H9 (cell line): ENCODE results near the gene POLR2A. TPM values are rescaled to one million over a fixed set of nuclear protein-coding genes. Genes with fewer than 3 reads are reported as not detected.
A peak's percentile ranks its signal among the peaks of the same experiment; 100 is the strongest.

Experiments
- DNase-seq: peaks from one replicate; pipeline ENCODE4 v3.0.0-alpha.2; 2017
- H2AFZ ChIP-seq: one replicate; pipeline ENCODE4 v1.6.1; 2013; ENCODE audit warnings: mild to moderate bottlenecking, low read length, control low read depth, moderate library complexity
- H2AK5ac ChIP-seq: 2 replicates; pipeline ENCODE4 v1.6.1; 2013; ENCODE audit warnings: low read length, control low read depth, mixed read lengths; ENCODE audit not compliant: insufficient read length
- H2BK120ac ChIP-seq: one replicate; pipeline ENCODE4 v1.6.1; 2013; ENCODE audit warnings: low read depth, mild to moderate bottlenecking, low read length, control low read depth, inconsistent platforms; ENCODE audit not compliant: poor library complexity, severe bottlenecking
- H2BK12ac ChIP-seq: 2 replicates; pipeline ENCODE4 v1.6.1; 2013; ENCODE audit warnings: low read length, control low read depth, mixed read lengths, low read depth; ENCODE audit not compliant: insufficient read length
- H2BK15ac ChIP-seq: 2 replicates; pipeline ENCODE4 v1.6.1; 2013; ENCODE audit warnings: low read depth, low read length, control low read depth
- H2BK20ac ChIP-seq: one replicate; pipeline ENCODE4 v1.6.1; 2013; ENCODE audit warnings: low read depth, mild to moderate bottlenecking, low read length, control low read depth, inconsistent platforms; ENCODE audit not compliant: poor library complexity, severe bottlenecking
- H2BK5ac ChIP-seq: 2 replicates; pipeline ENCODE4 v1.6.1; 2013; ENCODE audit warnings: low read length, control low read depth, mixed read lengths; ENCODE audit not compliant: insufficient read length
- H3K14ac ChIP-seq: 2 replicates; pipeline ENCODE4 v1.6.1; 2013; ENCODE audit warnings: low read length, control low read depth; ENCODE audit not compliant: insufficient read depth
- H3K18ac ChIP-seq: 2 replicates; pipeline ENCODE4 v1.6.1; 2013; ENCODE audit warnings: low read depth, mild to moderate bottlenecking, mixed read lengths, low read length, control low read depth; ENCODE audit not compliant: insufficient read length
- H3K23ac ChIP-seq: 2 replicates; pipeline ENCODE4 v1.6.1; 2013; ENCODE audit warnings: low read length, control low read depth, mixed read lengths, low read depth; ENCODE audit not compliant: insufficient read length
- H3K23me2 ChIP-seq: 2 replicates; pipeline ENCODE4 v1.6.1; 2013; ENCODE audit warnings: low read depth, mild to moderate bottlenecking, mixed read lengths, low read length, control low read depth; ENCODE audit not compliant: insufficient read length, poor library complexity, severe bottlenecking
- H3K27ac ChIP-seq: 2 replicates; pipeline ENCODE4 v1.5.1; 2013; ENCODE audit warnings: low read length, control low read depth, mixed read lengths, low read depth; ENCODE audit not compliant: insufficient read length
- H3K27me3 ChIP-seq: 2 replicates; pipeline ENCODE4 v1.6.1; 2013; ENCODE audit warnings: low read length, control low read depth, inconsistent platforms; ENCODE audit not compliant: insufficient read depth
- H3K4ac ChIP-seq: 2 replicates; pipeline ENCODE4 v1.6.1; 2013; ENCODE audit warnings: low read depth, mild to moderate bottlenecking, control low read depth, inconsistent platforms, low read length, moderate library complexity
- H3K4me1 ChIP-seq: 2 replicates; pipeline ENCODE4 v1.6.1; 2013; ENCODE audit warnings: low read length, control low read depth, inconsistent platforms; ENCODE audit not compliant: insufficient read depth
- H3K4me2 ChIP-seq: 2 replicates; pipeline ENCODE4 v1.6.1; 2013; ENCODE audit warnings: low read length, control low read depth, mixed read lengths; ENCODE audit not compliant: insufficient read length, insufficient read depth
- H3K56ac ChIP-seq: 2 replicates; pipeline ENCODE4 v1.6.1; 2013; ENCODE audit warnings: low read depth, mild to moderate bottlenecking, mixed read lengths, low read length, control low read depth; ENCODE audit not compliant: insufficient read length
- H3K79me1 ChIP-seq: 2 replicates; pipeline ENCODE4 v1.6.1; 2013; ENCODE audit warnings: low read depth, mild to moderate bottlenecking, moderate library complexity, low read length, control low read depth, inconsistent platforms; ENCODE audit not compliant: insufficient read depth, poor library complexity, severe bottlenecking
- H3K79me2 ChIP-seq: 2 replicates; pipeline ENCODE4 v1.6.1; 2013; ENCODE audit warnings: low read length, control low read depth, inconsistent platforms; ENCODE audit not compliant: insufficient read depth
- H3K9ac ChIP-seq: 2 replicates; pipeline ENCODE4 v1.6.1; 2013; ENCODE audit warnings: low read length, control low read depth, mixed read lengths; ENCODE audit not compliant: insufficient read length; ENCODE audit errors: extremely low read depth
- H3K9me3 ChIP-seq: one replicate; pipeline ENCODE4 v1.6.1; 2013; ENCODE audit warnings: low read depth, low read length, inconsistent platforms; ENCODE audit not compliant: control insufficient read depth
- H3T11ph ChIP-seq: one replicate; pipeline ENCODE4 v1.6.1; 2013; ENCODE audit warnings: mild to moderate bottlenecking, low read length, control low read depth, inconsistent platforms
- H4K20me1 ChIP-seq: one replicate; pipeline ENCODE4 v1.6.1; 2013; ENCODE audit not compliant: control insufficient read depth, insufficient read length, insufficient read depth
- H4K5ac ChIP-seq: 2 replicates; pipeline ENCODE4 v1.6.1; 2013; ENCODE audit warnings: low read depth, mild to moderate bottlenecking, mixed read lengths, low read length, control low read depth; ENCODE audit not compliant: insufficient read length
- H4K8ac ChIP-seq: replicated peaks from 2 replicates; pipeline ENCODE4 v1.6.1; 2013; ENCODE audit warnings: low read length, control low read depth, mixed read lengths, low read depth; ENCODE audit not compliant: insufficient read length
- H4K91ac ChIP-seq: 2 replicates; pipeline ENCODE4 v1.6.1; 2013; ENCODE audit warnings: low read depth, mild to moderate bottlenecking, moderate library complexity, mixed read lengths, low read length, control low read depth; ENCODE audit not compliant: insufficient read length
- H3K27ac Mint-ChIP-seq, 3 experiments: 2 replicates in 2 of 3; 3 replicates in 1 of 3; pipeline ENCODE4 v1.8.0; 2020 to 2021; ENCODE audit warnings: mixed read lengths in 3 of 3, mild to moderate bottlenecking in 1 of 3, moderate library complexity in 1 of 3
- H3K27me3 Mint-ChIP-seq: 2 replicates; pipeline ENCODE4 v1.8.0; 2021; ENCODE audit warnings: low read depth, mild to moderate bottlenecking, moderate library complexity, mixed read lengths
- H3K36me3 Mint-ChIP-seq, 3 experiments: 2 replicates in 2 of 3; 3 replicates in 1 of 3; pipeline ENCODE4 v1.8.0; 2020 to 2021; ENCODE audit warnings: low read depth in 3 of 3, mixed read lengths in 3 of 3; ENCODE audit not compliant: insufficient read depth in 1 of 3
- H3K4me1 Mint-ChIP-seq, 2 experiments: 2 replicates each; pipeline ENCODE4 v1.8.0; 2020; ENCODE audit warnings: mixed read lengths in 2 of 2
- H3K4me3 Mint-ChIP-seq, 2 experiments: 2 replicates in 1 of 2; 3 replicates in 1 of 2; pipeline ENCODE4 v1.8.0; 2020 to 2021; ENCODE audit warnings: mild to moderate bottlenecking in 2 of 2, mixed read lengths in 2 of 2, moderate library complexity in 1 of 2
- H3K9me3 Mint-ChIP-seq, 2 experiments: 2 replicates in 1 of 2; 3 replicates in 1 of 2; pipeline ENCODE4 v1.8.0; 2020; ENCODE audit warnings: mild to moderate bottlenecking in 2 of 2, mixed read lengths in 2 of 2, moderate library complexity in 1 of 2
- WGBS: extraction: QIAGEN DNeasy Blood & Tissue Kit; methylation state at CpG from one replicate; pipeline ENCODE4 v1.1.7; 2013; ENCODE audit warnings: missing lambda C conversion rate, low lambda C conversion rate, mixed read lengths; ENCODE audit not compliant: insufficient read length; ENCODE audit errors: extremely low coverage; 5-methylcytosine and 5-hydroxymethylcytosine counted together
- total RNA-seq: library from RNA; stranded (reverse); gene quantifications from 2 replicates; pipeline ENCODE4 v1.2.1, GENCODE V29; 2021
- TF ChIP-seq, protein P1 (sequence below): fragments of 200-600 bp; sonication (generic); conservative IDR thresholded peaks from 3 replicates; pipeline ENCODE4 v1.8.0; 2021; ENCODE audit warnings: antibody characterized with exemption, mild to moderate bottlenecking

The POLR2A gene
- total RNA-seq, 1 experiment from 2014 or later = 153 TPM

DNA sequence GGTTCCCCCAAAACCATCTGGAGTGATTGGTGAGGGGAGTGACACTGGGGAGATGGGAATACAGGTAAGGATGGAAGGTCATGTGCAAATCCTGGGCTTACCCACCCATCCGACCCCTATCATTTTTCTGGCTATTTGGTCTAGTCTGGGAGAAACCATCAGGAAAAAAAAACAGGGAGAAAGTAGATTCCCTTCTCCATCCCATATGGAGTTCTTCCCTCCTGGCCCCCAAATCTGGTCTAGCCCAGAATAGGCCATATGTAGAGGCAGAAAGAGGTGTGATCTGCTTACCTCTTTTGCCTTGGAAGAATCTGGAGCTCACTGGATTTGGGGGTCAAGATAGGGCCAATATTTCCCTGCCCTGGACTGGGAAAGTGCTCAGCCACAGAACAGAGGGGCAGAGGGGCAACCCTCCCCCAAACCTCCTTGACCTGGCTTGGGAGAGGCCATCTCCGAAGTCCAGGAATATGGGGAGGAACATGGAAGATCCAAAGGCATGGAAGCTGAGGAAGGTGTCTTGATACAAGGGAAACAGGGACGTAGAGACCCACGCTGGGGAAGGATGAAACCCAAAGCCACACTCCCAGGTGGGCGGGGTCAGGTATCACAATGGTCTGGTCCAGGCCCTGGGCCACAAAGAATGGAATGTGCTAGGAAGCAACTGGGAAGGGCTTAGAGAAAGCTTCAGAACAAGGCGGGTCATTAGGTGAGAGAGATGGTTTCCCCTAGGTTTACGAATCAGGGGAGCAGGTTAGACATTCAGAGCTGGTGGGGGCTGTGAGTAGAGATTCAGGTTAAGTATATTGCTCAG lies 23.1 kb upstream of the POLR2A start:
- Histone ChIP-seq H3T11ph (no peak overlapping the region), H4K91ac (no peak overlapping the region), H4K5ac (no peak overlapping the region), H3K9me3 (no peaks in the 10 kb centered on the region), H3K18ac (no peak overlapping the region), H3K4ac (no peak overlapping the region), H3K27me3 (no peaks in the 10 kb centered on the region), H4K8ac (no peak overlapping the region), H3K4me1 (peaks cover 8% of the 10 kb centered on the region; the same call in 1 of the 2 replicates), H3K79me1 (no peaks in the 10 kb centered on the region), H3K9ac (no peak overlapping the region), H3K23ac (no peak overlapping the region), H3K27ac (no peak overlapping the region), H2BK20ac (no peak overlapping the region), H3K79me2 (no peaks in the 10 kb centered on the region), H3K23me2 (no peaks in the 10 kb centered on the region), H4K20me1 (peaks cover 2% of the 10 kb centered on the region), H3K14ac (no peak overlapping the region; the same call in 1 of the 2 replicates), H2BK12ac (no peak overlapping the region), H3K4me2 (peak overlapping the region; percentile 24), H2BK15ac (no peak overlapping the region), H2BK120ac (no peak overlapping the region), H2AK5ac (no peak overlapping the region), H3K56ac (no peak overlapping the region), H2BK5ac (no peak overlapping the region), H2AFZ (no peak overlapping the region)
- WGBS = no CpG with 5 or more reads among the region's 7 CpGs
- Mint-ChIP-seq H3K27ac (peak overlapping the region; percentile 32 to 89 (median 64); a peak in 3 of 7 replicates), H3K9me3 (no peaks in the 10 kb centered on the region), H3K27me3 (no peaks in the 10 kb centered on the region), H3K4me1 (peaks cover 14 to 21% of the 10 kb centered on the region in 2 experiments), H3K4me3 (peak overlapping the region in 1 of 2 experiments; percentile 11; a peak in 2 of 5 replicates), H3K36me3 (peaks cover 3 to 27% (median 8%) of the 10 kb centered on the region in 3 experiments; a peak in 4 of 7 replicates)
- peak; percentile 82 for DNase-seq
- TF ChIP-seq, protein P1, sequence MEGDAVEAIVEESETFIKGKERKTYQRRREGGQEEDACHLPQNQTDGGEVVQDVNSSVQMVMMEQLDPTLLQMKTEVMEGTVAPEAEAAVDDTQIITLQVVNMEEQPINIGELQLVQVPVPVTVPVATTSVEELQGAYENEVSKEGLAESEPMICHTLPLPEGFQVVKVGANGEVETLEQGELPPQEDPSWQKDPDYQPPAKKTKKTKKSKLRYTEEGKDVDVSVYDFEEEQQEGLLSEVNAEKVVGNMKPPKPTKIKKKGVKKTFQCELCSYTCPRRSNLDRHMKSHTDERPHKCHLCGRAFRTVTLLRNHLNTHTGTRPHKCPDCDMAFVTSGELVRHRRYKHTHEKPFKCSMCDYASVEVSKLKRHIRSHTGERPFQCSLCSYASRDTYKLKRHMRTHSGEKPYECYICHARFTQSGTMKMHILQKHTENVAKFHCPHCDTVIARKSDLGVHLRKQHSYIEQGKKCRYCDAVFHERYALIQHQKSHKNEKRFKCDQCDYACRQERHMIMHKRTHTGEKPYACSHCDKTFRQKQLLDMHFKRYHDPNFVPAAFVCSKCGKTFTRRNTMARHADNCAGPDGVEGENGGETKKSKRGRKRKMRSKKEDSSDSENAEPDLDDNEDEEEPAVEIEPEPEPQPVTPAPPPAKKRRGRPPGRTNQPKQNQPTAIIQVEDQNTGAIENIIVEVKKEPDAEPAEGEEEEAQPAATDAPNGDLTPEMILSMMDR = no peak
